Measurements from ENCODE around the gene SULT1A4. TPM values are rescaled to one million over a fixed set of nuclear protein-coding genes. Genes with fewer than 3 reads are reported as not detected.
"Not testable (repeated sequence)": the region's sequence is repeated elsewhere in the genome, so short reads cannot be mapped to it uniquely, and the experiment has no call there.

The SULT1A4 gene
- total RNA-seq = 1 to 10 TPM; 4.3 to 5.9 TPM

DNA sequence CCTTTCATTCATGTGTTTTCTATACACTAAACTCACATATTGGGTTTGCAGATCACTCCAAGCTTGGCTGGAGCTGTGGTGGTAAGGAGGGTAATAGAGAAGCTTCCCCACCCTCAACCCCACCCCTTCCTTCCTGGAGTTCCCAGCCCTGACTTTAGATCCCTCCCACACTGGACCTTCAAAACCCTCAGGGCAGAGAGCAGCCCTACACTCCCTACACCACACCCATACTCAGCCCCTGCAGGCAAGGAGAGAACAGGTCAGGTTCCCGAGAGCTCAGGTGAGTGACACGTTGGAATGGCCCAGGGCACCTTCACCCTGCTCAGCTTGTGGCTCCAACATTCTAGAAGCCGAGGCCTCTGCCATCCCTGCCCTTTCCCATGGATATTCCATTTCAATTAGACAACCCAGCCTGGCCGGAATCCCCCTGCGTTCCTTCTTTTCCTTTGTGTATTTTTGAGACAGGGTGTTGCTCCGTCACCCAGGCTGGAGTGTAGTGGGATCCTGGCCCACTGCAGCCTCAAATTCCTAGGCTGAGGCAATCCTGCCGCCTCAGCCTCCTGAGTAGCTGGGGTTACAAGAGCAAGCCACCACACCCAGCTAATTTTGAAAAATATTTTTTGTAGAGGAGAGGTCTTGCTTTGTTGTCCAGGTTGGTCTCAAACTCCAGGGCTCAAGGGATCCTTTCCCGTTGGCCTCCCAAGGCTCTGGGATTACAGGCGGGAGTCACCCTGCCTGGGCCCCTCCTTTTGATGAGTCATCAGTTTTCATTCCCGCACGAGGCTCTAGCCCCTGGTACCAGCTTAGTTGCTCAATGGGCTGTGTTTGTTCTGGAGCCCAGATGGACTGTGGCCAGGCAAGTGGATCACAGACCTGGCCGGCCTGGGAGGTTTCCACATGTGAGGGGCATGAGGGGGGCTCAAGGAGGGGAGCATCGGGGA lies at the start of gene SULT1A4:
TSS of gene SULT1A4 (plus strand) at position 208 of the 941 bp plus-strand sequence. CDS start 1,473 bp downstream, outside the sequence.
- DNase-seq; H3K36me3 Mint-ChIP-seq (ENCODE audit: low read depth); ATAC-seq; H3K4me3 Mint-ChIP-seq; H3K9me3 Mint-ChIP-seq (ENCODE audit: insufficient read depth); POLR2A ChIA-PET; H3K27me3 Mint-ChIP-seq (ENCODE audit: low read depth); H3K4me1 Mint-ChIP-seq (ENCODE audit: low read depth); H3K27ac Mint-ChIP-seq; CTCF ChIA-PET: not testable (repeated sequence)

DNA sequence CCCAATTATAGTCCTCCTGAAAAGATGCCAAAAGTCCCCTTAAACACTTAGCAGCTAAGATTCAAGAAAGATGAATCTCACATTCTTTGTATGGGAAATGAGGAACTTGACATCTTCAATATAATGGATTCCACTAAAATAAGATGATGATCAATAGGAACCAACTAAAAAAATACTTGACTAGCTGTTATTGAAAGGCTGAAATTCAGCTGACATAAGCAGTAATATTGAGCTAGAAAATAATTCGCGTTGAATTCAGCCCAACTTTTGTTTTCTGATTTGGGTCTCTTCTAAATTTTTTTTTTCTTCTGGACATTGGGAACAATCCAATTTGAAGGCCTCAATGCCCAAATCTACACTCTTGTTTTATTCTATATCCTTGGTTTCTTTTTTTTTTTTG lies 36.1 kb upstream of the SULT1A4 start:
- H3K27ac Mint-ChIP-seq; H3K27me3 Mint-ChIP-seq (ENCODE audit: low read depth); CTCF ChIA-PET; DNase-seq; POLR2A ChIA-PET; ATAC-seq; H3K4me1 Mint-ChIP-seq (ENCODE audit: low read depth); H3K4me3 Mint-ChIP-seq; H3K9me3 Mint-ChIP-seq (ENCODE audit: insufficient read depth): not testable (repeated sequence)
- peaks cover 11% of the 10 kb centered on the region for H3K36me3 Mint-ChIP-seq (ENCODE audit: low read depth)

DNA sequence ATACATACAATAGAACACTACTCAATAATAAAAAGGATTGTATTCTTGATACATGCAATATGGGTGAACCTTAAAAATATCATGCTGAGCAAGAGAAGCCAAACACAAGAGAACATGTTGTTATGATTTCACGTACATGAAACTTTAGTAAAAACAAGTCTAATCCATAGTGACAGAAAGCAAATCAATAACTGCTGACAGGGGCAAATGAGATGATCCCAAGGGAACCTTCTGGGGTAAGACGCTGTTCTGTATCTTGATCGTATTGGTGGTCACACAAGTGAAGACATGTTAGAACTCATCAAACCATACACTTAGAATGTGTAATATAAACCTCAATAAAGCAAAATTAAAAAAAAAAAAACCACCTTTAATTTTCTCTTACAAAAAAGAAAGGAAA lies 34.3 kb upstream of the SULT1A4 start:
- peaks cover 16% of the 10 kb centered on the region for H3K36me3 Mint-ChIP-seq (ENCODE audit: low read depth)
- ATAC-seq; CTCF ChIA-PET; DNase-seq; H3K4me3 Mint-ChIP-seq; POLR2A ChIA-PET; H3K27ac Mint-ChIP-seq; H3K9me3 Mint-ChIP-seq (ENCODE audit: insufficient read depth); H3K4me1 Mint-ChIP-seq (ENCODE audit: low read depth); H3K27me3 Mint-ChIP-seq (ENCODE audit: low read depth): not testable (repeated sequence)

DNA sequence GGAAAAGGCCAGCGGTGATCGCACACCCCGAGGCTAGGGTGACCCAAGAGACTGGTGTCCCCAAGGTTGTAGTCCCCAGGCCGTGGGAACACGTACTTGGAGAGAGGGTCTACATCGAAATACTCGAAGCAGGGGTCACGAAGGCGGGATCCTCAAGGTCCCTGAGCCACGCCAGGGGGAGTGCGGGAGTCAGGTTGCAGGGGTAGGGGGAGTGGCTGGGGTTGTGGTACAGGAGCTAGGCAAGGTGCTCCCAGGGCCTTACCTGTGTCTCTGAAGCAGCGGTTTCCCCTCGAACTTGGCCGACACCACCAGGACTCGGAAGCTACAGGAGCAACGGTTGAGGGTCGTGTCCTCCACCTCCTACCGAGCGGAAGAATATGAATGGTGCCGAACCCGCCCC lies 6.0 kb upstream of the SULT1A4 start:
- H3K36me3 Mint-ChIP-seq (ENCODE audit: low read depth); CTCF ChIA-PET; POLR2A ChIA-PET; H3K4me1 Mint-ChIP-seq (ENCODE audit: low read depth); H3K27ac Mint-ChIP-seq; H3K4me3 Mint-ChIP-seq; H3K9me3 Mint-ChIP-seq (ENCODE audit: insufficient read depth); H3K27me3 Mint-ChIP-seq (ENCODE audit: low read depth); DNase-seq: not testable (repeated sequence)
- ATAC-seq = peak; percentile 21

DNA sequence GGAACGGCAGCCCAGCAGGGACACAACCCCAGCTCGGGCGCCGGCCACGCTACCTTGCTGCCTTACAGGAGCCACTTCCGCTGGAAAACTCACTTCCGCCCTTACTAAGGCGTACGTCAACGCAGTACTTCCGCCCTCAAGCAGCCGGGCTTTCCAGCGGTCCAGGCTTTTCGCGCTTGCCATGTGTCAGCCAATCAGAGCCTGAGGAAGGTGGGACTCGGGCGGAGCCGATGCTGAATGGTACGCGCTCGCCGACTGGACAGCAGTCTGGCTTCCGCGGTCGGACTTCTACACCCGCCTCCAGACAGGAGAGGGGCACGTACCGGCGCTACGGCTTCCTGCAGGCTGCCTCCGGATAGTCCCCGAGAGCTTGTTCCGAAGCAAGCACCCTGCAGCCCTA lies 5.4 kb upstream of the SULT1A4 start, which contains the start of the genes BOLA2 and SLX1B:
TSS of gene BOLA2 (minus strand) at position 83 of the 400 bp plus-strand sequence. CDS start 98 bp downstream, outside the sequence.
TSS of gene SLX1B (plus strand) at position 265 of the 400 bp plus-strand sequence.
- CTCF ChIA-PET; DNase-seq; H3K9me3 Mint-ChIP-seq (ENCODE audit: insufficient read depth); H3K4me3 Mint-ChIP-seq; H3K36me3 Mint-ChIP-seq (ENCODE audit: low read depth); H3K27me3 Mint-ChIP-seq (ENCODE audit: low read depth); H3K4me1 Mint-ChIP-seq (ENCODE audit: low read depth); POLR2A ChIA-PET; H3K27ac Mint-ChIP-seq: not testable (repeated sequence)
- peak; percentile 89 for ATAC-seq

DNA sequence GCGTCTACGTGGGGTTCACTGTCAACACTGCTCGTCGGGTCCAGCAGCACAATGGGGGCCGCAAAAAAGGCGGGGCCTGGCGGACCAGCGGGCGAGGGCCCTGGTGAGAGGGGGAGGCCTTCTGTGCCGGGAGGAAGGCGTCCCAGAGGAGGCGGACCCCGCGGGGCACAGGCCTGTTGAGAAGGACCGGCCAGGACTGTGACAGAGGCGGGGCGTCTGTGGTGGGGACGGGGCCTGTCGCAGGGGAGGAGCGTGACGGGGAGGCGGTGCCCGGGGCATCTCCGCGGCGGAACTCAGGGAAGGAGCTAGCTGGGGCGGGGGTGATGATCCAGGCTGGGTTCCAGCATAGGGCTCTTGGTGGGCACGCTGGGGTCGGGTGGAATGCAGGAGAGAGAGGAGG lies 4.9 kb upstream of the SULT1A4 start:
- H3K36me3 Mint-ChIP-seq (ENCODE audit: low read depth); CTCF ChIA-PET; DNase-seq; H3K4me1 Mint-ChIP-seq (ENCODE audit: low read depth); H3K9me3 Mint-ChIP-seq (ENCODE audit: insufficient read depth); H3K27ac Mint-ChIP-seq; H3K4me3 Mint-ChIP-seq; POLR2A ChIA-PET; H3K27me3 Mint-ChIP-seq (ENCODE audit: low read depth): not testable (repeated sequence)
- peak; percentile 81 for ATAC-seq

DNA sequence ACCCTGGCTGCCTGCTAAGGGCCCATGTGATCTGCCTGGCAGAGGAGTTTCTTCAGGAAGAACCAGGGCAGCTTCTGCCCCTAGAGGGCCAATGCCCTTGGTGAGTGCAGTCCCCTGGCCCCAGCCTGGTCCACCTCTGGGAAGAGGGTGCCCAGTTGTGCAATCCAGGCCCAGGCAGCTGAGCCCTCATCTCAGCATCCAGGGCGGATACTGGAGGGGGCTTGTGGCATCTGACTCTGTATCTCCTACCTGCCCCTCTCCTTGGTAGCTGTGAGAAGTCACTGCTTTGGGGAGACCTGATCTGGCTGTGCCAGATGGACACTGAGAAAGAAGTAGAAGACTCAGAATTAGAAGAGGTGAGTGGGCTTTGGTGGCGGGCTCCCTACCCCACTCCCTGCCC lies 2.1 kb upstream of the SULT1A4 start:
- peak; percentile 10 for DNase-seq
- H3K4me1 Mint-ChIP-seq (ENCODE audit: low read depth); H3K27me3 Mint-ChIP-seq (ENCODE audit: low read depth); H3K4me3 Mint-ChIP-seq; H3K9me3 Mint-ChIP-seq (ENCODE audit: insufficient read depth); POLR2A ChIA-PET; H3K36me3 Mint-ChIP-seq (ENCODE audit: low read depth); H3K27ac Mint-ChIP-seq; ATAC-seq; CTCF ChIA-PET: not testable (repeated sequence)

DNA sequence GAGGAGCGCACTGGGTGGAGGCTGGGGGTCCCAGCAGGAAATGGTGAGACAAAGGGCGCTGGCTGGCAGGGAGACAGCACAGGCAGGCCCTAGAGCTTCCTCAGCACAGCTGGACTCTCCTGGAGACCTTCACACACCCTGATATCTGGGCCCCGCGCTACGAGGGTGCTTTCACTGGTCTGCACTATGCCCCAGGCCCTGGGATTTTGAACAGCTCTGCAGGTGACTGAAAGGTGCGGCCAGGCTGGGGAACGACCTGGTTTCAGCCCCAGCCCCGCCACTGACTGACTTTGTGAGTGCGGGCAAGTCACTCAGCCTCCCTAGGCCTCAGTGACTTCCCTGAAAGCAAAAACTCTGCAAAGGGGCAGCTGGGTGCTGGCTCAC lies 926 bp downstream of the SULT1A4 start:
- DNase-seq; H3K36me3 Mint-ChIP-seq (ENCODE audit: low read depth); ATAC-seq; H3K27ac Mint-ChIP-seq; CTCF ChIA-PET; H3K4me1 Mint-ChIP-seq (ENCODE audit: low read depth); H3K4me3 Mint-ChIP-seq; H3K27me3 Mint-ChIP-seq (ENCODE audit: low read depth); POLR2A ChIA-PET; H3K9me3 Mint-ChIP-seq (ENCODE audit: insufficient read depth): not testable (repeated sequence)

DNA sequence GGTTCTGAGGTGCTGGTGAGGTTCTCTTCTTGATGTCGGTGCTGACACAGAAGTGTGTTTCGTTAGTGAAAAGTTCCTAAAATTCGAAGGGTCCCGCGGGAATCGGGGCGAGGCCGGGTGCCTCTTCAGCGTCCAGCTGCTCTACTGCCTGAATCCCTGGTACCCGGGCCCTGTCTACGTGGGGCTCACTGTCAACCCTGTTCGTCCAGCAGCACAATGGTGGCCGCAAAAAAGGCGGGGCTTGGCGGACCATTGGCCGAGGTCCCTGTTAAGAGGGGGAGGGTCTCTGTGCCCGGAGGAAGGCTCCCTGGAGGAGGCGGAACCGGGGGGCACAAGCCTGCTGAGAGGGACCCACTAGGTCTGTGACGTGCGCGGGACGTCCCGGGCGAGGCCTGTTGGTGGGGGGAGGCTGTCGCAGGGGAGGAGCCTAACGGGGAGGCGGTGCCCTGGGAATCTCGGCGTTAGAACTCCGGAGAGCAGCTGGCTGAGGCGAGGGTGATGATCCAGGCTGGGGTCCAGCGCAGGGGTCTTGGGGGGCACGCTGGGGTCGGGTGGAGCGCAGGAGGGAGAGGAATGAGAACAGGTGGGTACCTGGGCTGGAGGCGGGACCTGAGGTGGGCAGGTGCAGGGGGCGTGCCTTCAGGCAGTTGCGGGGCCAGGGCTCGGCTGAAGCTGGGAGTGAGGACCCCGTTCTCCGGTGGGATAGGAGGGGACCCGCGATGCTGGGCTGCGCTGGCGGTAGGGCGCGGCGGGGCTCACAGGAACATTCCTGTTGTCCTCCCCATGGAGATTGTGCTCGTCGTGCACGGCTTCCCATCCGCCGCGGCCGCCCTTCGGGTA lies 6.5 kb downstream of the SULT1A4 start:
- DNase-seq; H3K9me3 Mint-ChIP-seq (ENCODE audit: insufficient read depth); H3K4me1 Mint-ChIP-seq (ENCODE audit: low read depth); POLR2A ChIA-PET; H3K27ac Mint-ChIP-seq; H3K4me3 Mint-ChIP-seq; CTCF ChIA-PET; H3K27me3 Mint-ChIP-seq (ENCODE audit: low read depth); H3K36me3 Mint-ChIP-seq (ENCODE audit: low read depth): not testable (repeated sequence)
- ATAC-seq = peak; percentile 44

DNA sequence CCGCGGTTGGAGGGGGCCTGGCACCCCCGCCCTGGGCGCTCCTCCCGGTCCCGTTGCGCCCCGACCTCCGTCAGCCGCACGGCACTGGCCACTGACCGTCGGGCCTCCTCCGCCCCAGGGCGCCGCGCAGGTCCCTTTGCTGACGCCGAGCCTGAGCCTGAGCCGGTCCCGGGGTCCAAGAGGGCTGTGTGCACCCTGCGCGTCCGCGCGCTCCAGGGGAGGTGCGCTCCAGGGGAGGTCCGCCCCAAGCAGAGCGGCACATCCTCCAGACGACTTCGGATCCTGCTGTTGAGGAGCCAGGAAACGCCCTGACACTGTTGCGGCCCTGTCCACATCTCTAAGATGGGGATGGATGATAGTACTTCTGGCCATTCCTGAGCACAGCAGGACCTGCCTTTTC lies 7.2 kb downstream of the SULT1A4 start:
- H3K36me3 Mint-ChIP-seq (ENCODE audit: low read depth); H3K27me3 Mint-ChIP-seq (ENCODE audit: low read depth); H3K9me3 Mint-ChIP-seq (ENCODE audit: insufficient read depth); CTCF ChIA-PET; H3K4me1 Mint-ChIP-seq (ENCODE audit: low read depth); H3K27ac Mint-ChIP-seq; DNase-seq; H3K4me3 Mint-ChIP-seq; POLR2A ChIA-PET: not testable (repeated sequence)
- peak; percentile 53 for ATAC-seq

DNA sequence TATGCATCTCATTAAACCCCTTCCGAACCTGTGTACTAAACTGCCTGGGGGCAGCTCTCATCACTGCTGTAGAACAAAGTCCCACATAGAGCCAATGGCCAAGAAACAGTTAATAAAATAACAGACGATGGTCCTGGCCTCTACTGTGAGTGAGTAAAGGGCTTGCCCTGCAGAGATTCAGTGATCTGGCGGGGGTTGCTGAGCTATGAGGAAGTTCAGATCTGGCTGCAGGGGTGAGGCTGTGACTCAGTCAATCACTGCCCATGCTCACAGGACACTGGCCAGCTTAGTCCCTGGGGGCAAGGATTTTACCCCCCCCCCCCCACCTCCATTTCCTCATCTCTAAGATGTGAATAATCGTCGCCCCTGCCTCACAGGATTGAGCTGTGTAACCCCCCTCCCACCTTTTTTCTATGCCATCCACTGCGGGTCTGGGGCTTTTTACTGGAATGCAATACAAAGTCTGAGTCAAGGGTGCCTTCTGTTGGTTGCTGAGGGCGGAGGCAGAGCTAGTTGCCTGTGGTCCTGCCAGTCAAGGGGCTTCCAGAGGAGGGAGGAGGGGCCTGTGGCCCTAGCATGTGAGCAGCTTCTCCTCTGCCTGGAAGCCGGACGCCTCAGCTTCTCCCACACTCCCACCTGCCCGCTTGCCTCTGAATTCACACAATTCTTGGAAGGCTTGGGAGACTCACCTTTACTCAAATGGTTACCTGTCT lies 8.1 kb downstream of the SULT1A4 start:
- H3K36me3 Mint-ChIP-seq (ENCODE audit: low read depth); H3K27me3 Mint-ChIP-seq (ENCODE audit: low read depth); DNase-seq; H3K9me3 Mint-ChIP-seq (ENCODE audit: insufficient read depth); H3K4me1 Mint-ChIP-seq (ENCODE audit: low read depth); H3K4me3 Mint-ChIP-seq; POLR2A ChIA-PET; CTCF ChIA-PET; H3K27ac Mint-ChIP-seq; ATAC-seq: not testable (repeated sequence)

DNA sequence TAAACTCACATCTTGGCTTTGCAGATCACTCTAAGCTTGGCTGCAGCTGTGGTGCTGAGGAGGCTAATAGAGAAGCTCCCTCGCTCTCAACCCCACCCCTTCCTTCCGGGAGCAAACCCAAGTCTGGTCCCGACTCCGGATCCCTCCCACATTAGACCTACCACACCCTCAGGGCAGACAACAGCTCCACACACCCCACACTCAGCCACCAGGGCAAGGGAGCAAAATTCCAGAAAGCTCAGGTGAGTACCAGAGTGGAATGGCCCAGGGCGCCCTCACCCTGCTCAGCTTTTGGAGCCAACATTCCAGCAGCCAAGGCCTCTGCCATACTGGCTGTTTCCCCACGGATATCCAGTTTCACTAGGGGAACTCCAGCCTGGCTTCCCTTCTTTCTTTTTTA lies 9.9 kb downstream of the SULT1A4 start:
- H3K27me3 Mint-ChIP-seq (ENCODE audit: low read depth); CTCF ChIA-PET; H3K27ac Mint-ChIP-seq; H3K9me3 Mint-ChIP-seq (ENCODE audit: insufficient read depth); H3K4me1 Mint-ChIP-seq (ENCODE audit: low read depth); POLR2A ChIA-PET; H3K36me3 Mint-ChIP-seq (ENCODE audit: low read depth): not testable (repeated sequence)
- H3K4me3 Mint-ChIP-seq = peak overlapping the region; percentile 36
- ATAC-seq (peak; percentile 70), DNase-seq (peak; percentile 61)

All from activated CD8-positive, alpha-beta T cell treated with anti-CD3 and anti-CD28 coated beads, Interleukin-2, amount 10 ng/mL, durations not matched to agents 7 days and 5 days (primary cell).